ENCODE data around the gene FXYD6. TPM values are rescaled to one million over a fixed set of nuclear protein-coding genes. Genes with fewer than 3 reads are reported as not detected.

Gene FXYD6
- polyA plus RNA-seq, 1 of the 3 experiments (the other 2 are of a cell fraction), result 1.4 TPM

- TF ChIP-seq EP300 (IDR thresholded peaks at IDR 0.05; ENCODE audit: borderline replicate concordance in 1 of 2, low read depth in 1 of 2, low read length in 1 of 2) (no peak), RFX5 (IDR thresholded peaks at IDR 0.05; ENCODE audit: low read length) (no peak), RCOR1 (IDR thresholded peaks at IDR 0.05; ENCODE audit: low read length) (no peak)
These were observed 36.0 kb upstream of the FXYD6 start (continued) for GRCh38 chr11:117912497-117912896.

GRCh38 chr11:117911694-117912093 lies 35.2 kb upstream of the FXYD6 start:
- H3K9me2 ChIP-seq, result no peaks in the 10 kb centered on the region
- no peaks in the 10 kb centered on the region for H3K79me2 ChIP-seq (ENCODE audit: insufficient read depth)
- no peaks in the 10 kb centered on the region for H4K20me1 ChIP-seq (ENCODE audit: insufficient read depth)
- no peak overlapping the region for H3K4me3 ChIP-seq (ENCODE audit: low read depth in 2 of 2, low read length in 1 of 2)
- TF ChIP-seq POLR2AphosphoS5 (IDR thresholded peaks at IDR 0.05; ENCODE audit: low read depth, low read length) (no peak), REST (IDR thresholded peaks at IDR 0.05; ENCODE audit: low read depth, low read length) (no peak), FOSL2 (IDR thresholded peaks at IDR 0.05; ENCODE audit: borderline replicate concordance, low read depth) (no peak), NRF1 (IDR thresholded peaks at IDR 0.05; ENCODE audit: low read depth, low read length) (no peak), GABPA (IDR thresholded peaks at IDR 0.05; ENCODE audit: low read depth) (no peak), MXI1 (IDR thresholded peaks at IDR 0.05; ENCODE audit: low read depth, low read length) (no peak), USF2 (IDR thresholded peaks at IDR 0.05; ENCODE audit: borderline replicate concordance, low read depth, low read length) (no peak), FOXM1 (IDR thresholded peaks at IDR 0.05; ENCODE audit: low read depth) (no peak), TEAD4 (IDR thresholded peaks at IDR 0.05; ENCODE audit: borderline replicate concordance, insufficient read depth) (no peak), JUND (IDR thresholded peaks at IDR 0.05) (no peak), RAD21 (IDR thresholded peaks at IDR 0.05; ENCODE audit: low read length) (no peak), EP300 (IDR thresholded peaks at IDR 0.05; ENCODE audit: borderline replicate concordance in 1 of 2, low read depth in 1 of 2, low read length in 1 of 2) (no peak), USF1 (IDR thresholded peaks at IDR 0.05; ENCODE audit: borderline replicate concordance, low read depth) (no peak), RFX5 (IDR thresholded peaks at IDR 0.05; ENCODE audit: low read length) (no peak), YY1 (IDR thresholded peaks at IDR 0.05; ENCODE audit: low read depth) (no peak)
- no peaks in the 10 kb centered on the region for H3K9me3 ChIP-seq
- H3K27me3 ChIP-seq (ENCODE audit: insufficient read depth), result no peaks in the 10 kb centered on the region; the same call in 1 of the 2 replicates
- peaks cover 5 to 24% of the 10 kb centered on the region in 2 experiments; a peak in 2 of 4 replicates for H3K4me1 ChIP-seq (ENCODE audit: control insufficient read depth in 1 of 2, insufficient read depth in 2 of 2, low read depth in 1 of 2, low read length in 1 of 2)
- DNase-seq, result no peak
- no peak overlapping the region for H3K27ac ChIP-seq (ENCODE audit: low read depth in 2 of 2, low read length in 1 of 2)
- POLR2A ChIA-PET, result no interaction called here
- 70% methylated on average over 2 of the region's 3 CpGs for WGBS (ENCODE audit: low lambda C conversion rate)
- CTCF ChIA-PET, result interaction anchor here (0.9 to 1.6 kb wide), 4 partner anchors 12 to 89 kb away, joined by 3 to 7 read pairs (median 4); no protein-coding TSS in a partner anchor
- no peak overlapping the region for H3K4me2 ChIP-seq
- no peak overlapping the region for H3K9ac ChIP-seq
- H2AFZ ChIP-seq (ENCODE audit: low read depth), result no peak overlapping the region
- no peaks in the 10 kb centered on the region for H3K36me3 ChIP-seq (replicated peaks in 1 of 2; ENCODE audit: control insufficient read depth in 1 of 2, insufficient read depth in 2 of 2, low read length in 1 of 2)
- H3F3A ChIP-seq (replicated peaks; ENCODE audit: insufficient read depth), result no peaks in the 10 kb centered on the region
